ENCODE measurements around the gene PIBF1.

GRCh38 chr13:73035660-73036059 lies 253.7 kb downstream of the PIBF1 start:
- TF ChIP-seq CTCF (IDR thresholded peaks at IDR 0.05) (no peak), POLR2A (IDR thresholded peaks at IDR 0.05) (no peak), POLR2AphosphoS5 (IDR thresholded peaks at IDR 0.05) (no peak)
